IMR-90 (cell line): ENCODE data around the gene ARMH2. TPM values are rescaled to one million over a fixed set of nuclear protein-coding genes. Genes with fewer than 3 reads are reported as not detected.
A peak's percentile ranks its signal among the peaks of the same experiment; 100 is the strongest.

ENCODE experiments used
- ATAC-seq: fragments of 200-7000 bp; cut with Tn5 transposase; 2 replicates; pipeline ENCODE4 v1.9.1; 2020; ENCODE audit warnings: low read depth, mild to moderate bottlenecking, moderate library complexity
- BruUV-seq: library from RNA; stranded (reverse); fragments of 400-500 nt; replicated peaks from 2 replicates; lab custom pipeline; 2021; lab: Mats Ljungman, UMichigan
- CTCF ChIA-PET: fragments of 300-600 bp; formaldehyde crosslinking; extraction: SDS; loops from one replicate; lab custom pipeline; 2021; ENCODE audit warnings: antibody characterized with exemption; lab: Yijun Ruan, JAX
- POLR2A ChIA-PET: fragments of 300-600 bp; sonication (Branson Sonifier 250); formaldehyde crosslinking; loops from one replicate; lab custom pipeline; 2022; ENCODE audit warnings: antibody characterized with exemption; ENCODE audit not compliant: unreplicated experiment; lab: Charles Lee
- DNase-seq: peaks from one replicate; pipeline ENCODE4 v3.0.0; 2013
- H2AFZ ChIP-seq: replicated peaks from 2 replicates; pipeline ENCODE3; 2013; ENCODE audit warnings: low read length, mild to moderate bottlenecking; ENCODE audit not compliant: poor library complexity
- H2AK5ac ChIP-seq: 2 replicates; pipeline ENCODE4 v1.6.1; 2013; ENCODE audit warnings: low read depth, low read length, inconsistent platforms
- H2AK9ac ChIP-seq: replicated peaks from 2 replicates; pipeline ENCODE3; 2013; ENCODE audit warnings: mild to moderate bottlenecking, low read depth, low read length, moderate library complexity; ENCODE audit not compliant: poor library complexity
- H2BK120ac ChIP-seq: 2 replicates; pipeline ENCODE4 v1.6.1; 2013; ENCODE audit warnings: low read depth, low read length, inconsistent platforms
- H2BK15ac ChIP-seq: 3 replicates; pipeline ENCODE4 v1.6.1; 2013; ENCODE audit warnings: low read depth, low read length, inconsistent platforms
- H2BK20ac ChIP-seq: 2 replicates; pipeline ENCODE4 v1.6.1; 2013; ENCODE audit warnings: low read depth, mild to moderate bottlenecking, inconsistent platforms, low read length, moderate library complexity
- H2BK5ac ChIP-seq: 2 replicates; pipeline ENCODE4 v1.6.1; 2013; ENCODE audit warnings: mild to moderate bottlenecking, low read depth, low read length, inconsistent platforms; ENCODE audit not compliant: poor library complexity, severe bottlenecking
- H3K14ac ChIP-seq: replicated peaks from 2 replicates; pipeline ENCODE4 v1.6.1; 2013; ENCODE audit warnings: low read depth, low read length, inconsistent platforms
- H3K18ac ChIP-seq: 2 replicates; pipeline ENCODE4 v1.6.1; 2013; ENCODE audit warnings: low read depth, low read length, control low read depth
- H3K23ac ChIP-seq: 2 replicates; pipeline ENCODE4 v1.6.1; 2013; ENCODE audit warnings: low read depth, low read length, inconsistent platforms
- H3K27ac ChIP-seq: 2 replicates; pipeline ENCODE4 v1.5.1; 2013; ENCODE audit warnings: mild to moderate bottlenecking, control low read depth, low read length; ENCODE audit not compliant: insufficient read depth
- H3K27me3 ChIP-seq: 2 replicates; pipeline ENCODE4 v1.6.1; 2013; ENCODE audit warnings: low read length; ENCODE audit not compliant: control insufficient read depth, insufficient read depth
- H3K36me3 ChIP-seq: 2 replicates; pipeline ENCODE4 v1.6.1; 2013; ENCODE audit warnings: low read length, mixed read lengths; ENCODE audit not compliant: control insufficient read depth, insufficient read depth
- H3K4ac ChIP-seq: 2 replicates; pipeline ENCODE4 v1.6.1; 2013; ENCODE audit warnings: low read depth, low read length, inconsistent platforms
- H3K4me1 ChIP-seq: 2 replicates; pipeline ENCODE4 v1.6.1; 2013; ENCODE audit warnings: low read length, mixed read lengths; ENCODE audit not compliant: control insufficient read depth, insufficient read depth
- H3K4me2 ChIP-seq: 2 replicates; pipeline ENCODE4 v1.6.1; 2013; ENCODE audit warnings: low read depth, mild to moderate bottlenecking, control low read depth, low read length, moderate library complexity
- H3K4me3 ChIP-seq: 2 replicates; pipeline ENCODE4 v1.5.1; 2013; ENCODE audit warnings: low read depth, mild to moderate bottlenecking, control low read depth, low read length, moderate library complexity; ENCODE audit not compliant: insufficient read depth
- H3K56ac ChIP-seq: 2 replicates; pipeline ENCODE4 v1.6.1; 2013; ENCODE audit warnings: low read length, inconsistent platforms; ENCODE audit not compliant: insufficient read depth; ENCODE audit errors: extremely low read depth
- H3K79me1 ChIP-seq, 2 experiments: 2 replicates each; pipeline ENCODE4 v1.6.1; 2013; ENCODE audit warnings: low read length in 2 of 2, inconsistent platforms in 1 of 2, low read depth in 1 of 2
- H3K9ac ChIP-seq: 2 replicates; pipeline ENCODE4 v1.6.1; 2013; ENCODE audit warnings: low read depth, low read length, control low read depth
- H3K9me1 ChIP-seq: 2 replicates; pipeline ENCODE4 v1.6.1; 2013; ENCODE audit warnings: low read length, inconsistent platforms; ENCODE audit not compliant: insufficient read depth
- H3K9me3 ChIP-seq: 2 replicates; pipeline ENCODE4 v1.6.1; 2013; ENCODE audit warnings: low read length; ENCODE audit not compliant: control insufficient read depth, insufficient read depth
- H4K20me1 ChIP-seq: 2 replicates; pipeline ENCODE4 v1.6.1; 2013; ENCODE audit warnings: low read length, inconsistent platforms; ENCODE audit not compliant: insufficient read depth
- H4K5ac ChIP-seq: 2 replicates; pipeline ENCODE4 v1.6.1; 2013; ENCODE audit warnings: mild to moderate bottlenecking, low read depth, low read length, control low read depth
- H4K8ac ChIP-seq, 2 experiments: 2 replicates each; pipeline ENCODE4 v1.6.1; 2013; ENCODE audit warnings: low read depth in 2 of 2, low read length in 2 of 2, control low read depth in 1 of 2, inconsistent platforms in 1 of 2
- H4K91ac ChIP-seq: 2 replicates; pipeline ENCODE4 v1.6.1; 2013; ENCODE audit warnings: low read depth, low read length, inconsistent platforms; ENCODE audit not compliant: insufficient read depth
- BHLHE40 ChIP-seq: fragments of 150-350 bp; IDR thresholded peaks from 2 replicates; pipeline ENCODE4 v1.6.1; 2016; ENCODE audit warnings: mild to moderate bottlenecking, low read depth, low read length
- CEBPB ChIP-seq: IDR thresholded peaks from 2 replicates; pipeline ENCODE4 v1.6.1; 2012; ENCODE audit warnings: low read depth, low read length, improper control_type of control experiment
- CHD1 ChIP-seq: IDR thresholded peaks from 2 replicates; pipeline ENCODE4 v1.6.1; 2012; ENCODE audit warnings: low read depth, low read length, improper control_type of control experiment
- CTCF ChIP-seq: conservative IDR thresholded peaks from 2 replicates; pipeline ENCODE4 v1.5.1; 2012; ENCODE audit warnings: mild to moderate bottlenecking, low read depth, low read length, improper control_type of control experiment
- ELK1 ChIP-seq: fragments of 150-350 bp; IDR thresholded peaks from 2 replicates; pipeline ENCODE4 v1.6.1; 2016; ENCODE audit warnings: low read depth, mild to moderate bottlenecking, low read length, moderate library complexity, borderline replicate concordance
- FOS ChIP-seq: fragments of 150-350 bp; IDR thresholded peaks from 2 replicates; pipeline ENCODE4 v1.6.1; 2016; ENCODE audit warnings: low read depth, low read length
- MAFK ChIP-seq: IDR thresholded peaks from 2 replicates; pipeline ENCODE4 v1.6.1; 2012; ENCODE audit warnings: low read depth, low read length, improper control_type of control experiment
- MAZ ChIP-seq: IDR thresholded peaks from 2 replicates; pipeline ENCODE4 v1.6.1; 2012; ENCODE audit warnings: low read depth, mild to moderate bottlenecking, low read length, improper control_type of control experiment, moderate library complexity, borderline replicate concordance
- MXI1 ChIP-seq: IDR thresholded peaks from 2 replicates; pipeline ENCODE4 v1.6.1; 2012; ENCODE audit warnings: low read depth, mild to moderate bottlenecking, low read length, moderate library complexity, borderline replicate concordance
- NFE2L2 ChIP-seq: fragments of 150-350 bp; IDR thresholded peaks from 2 replicates; pipeline ENCODE4 v1.6.1; 2016; ENCODE audit warnings: low read depth, mild to moderate bottlenecking, low read length
- POLR2A ChIP-seq: IDR thresholded peaks from 2 replicates; pipeline ENCODE4 v1.6.1; 2012; ENCODE audit warnings: mild to moderate bottlenecking, low read depth, low read length
- RAD21 ChIP-seq: IDR thresholded peaks from 2 replicates; pipeline ENCODE4 v1.6.1; 2012; ENCODE audit warnings: low read length, improper control_type of control experiment
- RCOR1 ChIP-seq: IDR thresholded peaks from 2 replicates; pipeline ENCODE4 v1.6.1; 2012; ENCODE audit warnings: mild to moderate bottlenecking, low read length, improper control_type of control experiment; ENCODE audit not compliant: insufficient replicate concordance
- RFX5 ChIP-seq: IDR thresholded peaks from 2 replicates; pipeline ENCODE4 v1.8.0; 2012; ENCODE audit warnings: low read depth, mild to moderate bottlenecking, low read length, moderate library complexity
- SMC3 ChIP-seq: fragments of 150-350 bp; IDR thresholded peaks from 2 replicates; pipeline ENCODE4 v1.6.1; 2016; ENCODE audit warnings: low read depth, mild to moderate bottlenecking, antibody characterized with exemption, low read length, moderate library complexity
- USF2 ChIP-seq: fragments of 150-350 bp; IDR thresholded peaks from 2 replicates; pipeline ENCODE4 v1.6.1; 2017; ENCODE audit warnings: mild to moderate bottlenecking, antibody characterized with exemption, low read length, low read depth
- WGBS, 2 experiments: methylation state at CpG; one replicate each; pipeline versions ENCODE4 v1.1.5 to v1.1.7; 2013; ENCODE audit warnings: missing lambda C conversion rate in 2 of 2; ENCODE audit not compliant: insufficient read length in 1 of 2; ENCODE audit errors: extremely low coverage in 2 of 2; 5-methylcytosine and 5-hydroxymethylcytosine counted together
- dilution Hi-C: fragments of 300-500 bp; cut with HindIII; formaldehyde crosslinking; loops from one replicate; pipeline ENCODE4 v1.14.3; 2018; ENCODE audit warnings: low sequenced_read_pairs; ENCODE audit not compliant: unreplicated experiment
- in situ Hi-C: fragments of 300-500 bp; cut with MboI; formaldehyde crosslinking; loops from 3 replicates; pipeline ENCODE4 v1.14.3; 2019; ENCODE audit warnings: low sequenced_read_pairs, inconsistent platforms, mixed read lengths
- intact Hi-C: fragments of 100-400 bp; cut with micrococcal nuclease; formaldehyde crosslinking; loops from 2 replicates; pipeline ENCODE4 v1.10.0; 2022
- polyA plus RNA-seq, 3 experiments: library from polyadenylated mRNA; depleted of rRNA; stranded (reverse); fragments of >200 nt; gene quantifications; 2 replicates each; pipeline ENCODE4 v1.2.3, GENCODE V29; 2012; ENCODE audit warnings: low replicate concordance in 1 of 3
- total RNA-seq: library from RNA; depleted of rRNA; stranded (reverse); fragments of >200 nt; gene quantifications from 2 replicates; pipeline ENCODE4 v1.2.3, GENCODE V29; 2012

The ARMH2 gene
- total and polyA plus RNA-seq, 2 of the 4 experiments (the other 2 are of a cell fraction) = not detected

- Histone ChIP-seq H4K8ac (no peak overlapping the region), H3K9me1 (no peaks in the 10 kb centered on the region), H3K27ac (no peak overlapping the region), H3K4me3 (no peak overlapping the region), H2BK15ac (no peak overlapping the region), H3K36me3 (no peaks in the 10 kb centered on the region), H3K9ac (no peak overlapping the region), H4K5ac (no peak overlapping the region), H3K56ac (no peak overlapping the region), H3K9me3 (no peaks in the 10 kb centered on the region), H4K20me1 (no peaks in the 10 kb centered on the region), H2BK5ac (no peak overlapping the region), H3K4me1 (peaks cover 2% of the 10 kb centered on the region; the same call in 1 of the 2 replicates), H4K91ac (no peak overlapping the region), H2BK20ac (no peak overlapping the region; the same call in 1 of the 2 replicates), H3K14ac (no peak overlapping the region), H3K79me1 (no peaks in the 10 kb centered on the region), H3K23ac (no peak overlapping the region), H2BK120ac (no peak overlapping the region), H2AK9ac (no peak overlapping the region), H3K4ac (no peak overlapping the region), H3K27me3 (no peaks in the 10 kb centered on the region), H2AK5ac (no peak overlapping the region), H3K18ac (peak overlapping the region; percentile 59; the same call in 1 of the 2 replicates), H3K4me2 (no peak overlapping the region), H2AFZ (no peak overlapping the region)
- dilution Hi-C loops (no loop called here), in situ Hi-C loops (no loop called here), intact Hi-C loops (loop anchor here (5.0 kb wide), 1 partner anchor 37 kb away; no protein-coding TSS in a partner anchor)
- DNase-seq (peak; percentile 47), ATAC-seq (no peak)
- no TSS peak for BruUV-seq
- WGBS, 2 experiments = no CpG with 5 or more reads among the region's 2 CpGs
- ChIA-PET CTCF (no interaction called here), POLR2A (no interaction called here)
- no peak for TF ChIP-seq CHD1
- TF ChIP-seq NFE2L2 = no peak
- TF ChIP-seq ELK1 = no peak
- TF ChIP-seq MAFK = no peak
- TF ChIP-seq BHLHE40 = no peak
- TF ChIP-seq POLR2A = no peak
- TF ChIP-seq MAZ = no peak
- TF ChIP-seq CEBPB = no peak
- TF ChIP-seq MXI1 = no peak
- no peak for TF ChIP-seq RAD21
- no peak for TF ChIP-seq USF2
- TF ChIP-seq CTCF = no peak
- no peak for TF ChIP-seq FOS
- no peak for TF ChIP-seq RFX5
- TF ChIP-seq SMC3 = no peak
- no peak for TF ChIP-seq RCOR1
Observed at GRCh38 chr6:24795106-24795505, 3.6 kb downstream of the ARMH2 start.
